Osteoblast (primary cell): ENCODE data around the gene RBKS. TPM values are rescaled to one million over a fixed set of nuclear protein-coding genes. Genes with fewer than 3 reads are reported as not detected.

ENCODE experiments used
- DNase-seq: peaks from one replicate; pipeline ENCODE4 v3.0.0; 2011; ENCODE audit warnings: low spot score, mixed read lengths; ENCODE audit not compliant: insufficient read length; ENCODE audit errors: missing footprints
- H2AFZ ChIP-seq: 2 replicates; pipeline ENCODE4 v1.6.0; 2011; ENCODE audit warnings: mild to moderate bottlenecking, low read length
- H3K27ac ChIP-seq: 2 replicates; pipeline ENCODE4 v1.5.1; 2011; ENCODE audit warnings: mild to moderate bottlenecking, low read depth, low read length, moderate library complexity
- H3K27me3 ChIP-seq: 2 replicates; pipeline ENCODE4 v1.6.0; 2012; ENCODE audit warnings: mild to moderate bottlenecking, control low read depth, inconsistent platforms, low read length, moderate library complexity; ENCODE audit not compliant: insufficient read depth
- H3K36me3 ChIP-seq: 2 replicates; pipeline ENCODE4 v1.5.1; 2011; ENCODE audit warnings: mild to moderate bottlenecking, low read length, control low read depth, moderate library complexity; ENCODE audit not compliant: insufficient read depth
- H3K4me1 ChIP-seq: 2 replicates; pipeline ENCODE4 v1.5.1; 2011; ENCODE audit warnings: mild to moderate bottlenecking, low read length, control low read depth, moderate library complexity; ENCODE audit not compliant: insufficient read depth
- H3K4me2 ChIP-seq: 2 replicates; pipeline ENCODE4 v1.6.0; 2011; ENCODE audit warnings: mild to moderate bottlenecking, low read length; ENCODE audit not compliant: insufficient read depth
- H3K4me3 ChIP-seq: fragments of 200-600 bp; sonication (generic); 3 replicates; pipeline ENCODE4 v1.5.1; 2012; ENCODE audit warnings: mild to moderate bottlenecking, low read length, inconsistent platforms; ENCODE audit not compliant: insufficient read depth
- H3K79me2 ChIP-seq: 2 replicates; pipeline ENCODE4 v1.6.0; 2012; ENCODE audit warnings: mild to moderate bottlenecking, low read length, control low read depth, inconsistent platforms; ENCODE audit not compliant: insufficient read depth
- H3K9me3 ChIP-seq: 2 replicates; pipeline ENCODE4 v1.5.1; 2011; ENCODE audit warnings: low read depth, low read length, control low read depth
- H4K20me1 ChIP-seq: 2 replicates; pipeline ENCODE4 v1.6.0; 2012; ENCODE audit warnings: mild to moderate bottlenecking, low read length, control low read depth; ENCODE audit not compliant: insufficient read depth
- total RNA-seq: library from RNA; depleted of rRNA; stranded (reverse); fragments of >200 nt; gene quantifications from 2 replicates; pipeline ENCODE4 v1.2.3, GENCODE V29; 2012
- TF ChIP-seq, protein P1 (sequence below): IDR thresholded peaks from 2 replicates; pipeline ENCODE4 v1.5.1; 2011; ENCODE audit warnings: mild to moderate bottlenecking, low read depth, low read length, moderate library complexity; ENCODE audit errors: extremely low read depth

Gene RBKS
- total RNA-seq, 1 donor = 1.1 TPM

DNA sequence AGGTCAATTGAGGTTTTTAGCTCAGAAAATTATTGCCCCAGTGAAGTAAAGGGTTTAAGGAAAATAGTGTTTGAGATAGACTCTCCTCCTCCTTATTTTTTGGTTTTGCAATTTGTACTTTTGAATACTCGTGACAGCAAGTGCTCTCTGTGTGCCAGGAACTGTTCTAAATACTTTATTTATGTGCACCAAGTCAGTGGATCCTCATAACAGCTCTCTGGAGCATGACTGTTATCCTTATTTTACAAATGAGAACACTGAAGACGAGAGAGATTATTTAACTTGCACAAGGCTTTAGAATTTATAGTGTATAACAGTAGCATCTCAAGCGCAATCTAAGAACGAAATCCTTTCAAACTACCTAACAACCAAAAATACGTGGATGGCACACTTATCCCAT, 25.0 kb upstream of the RBKS start:
- TF ChIP-seq, protein P1, sequence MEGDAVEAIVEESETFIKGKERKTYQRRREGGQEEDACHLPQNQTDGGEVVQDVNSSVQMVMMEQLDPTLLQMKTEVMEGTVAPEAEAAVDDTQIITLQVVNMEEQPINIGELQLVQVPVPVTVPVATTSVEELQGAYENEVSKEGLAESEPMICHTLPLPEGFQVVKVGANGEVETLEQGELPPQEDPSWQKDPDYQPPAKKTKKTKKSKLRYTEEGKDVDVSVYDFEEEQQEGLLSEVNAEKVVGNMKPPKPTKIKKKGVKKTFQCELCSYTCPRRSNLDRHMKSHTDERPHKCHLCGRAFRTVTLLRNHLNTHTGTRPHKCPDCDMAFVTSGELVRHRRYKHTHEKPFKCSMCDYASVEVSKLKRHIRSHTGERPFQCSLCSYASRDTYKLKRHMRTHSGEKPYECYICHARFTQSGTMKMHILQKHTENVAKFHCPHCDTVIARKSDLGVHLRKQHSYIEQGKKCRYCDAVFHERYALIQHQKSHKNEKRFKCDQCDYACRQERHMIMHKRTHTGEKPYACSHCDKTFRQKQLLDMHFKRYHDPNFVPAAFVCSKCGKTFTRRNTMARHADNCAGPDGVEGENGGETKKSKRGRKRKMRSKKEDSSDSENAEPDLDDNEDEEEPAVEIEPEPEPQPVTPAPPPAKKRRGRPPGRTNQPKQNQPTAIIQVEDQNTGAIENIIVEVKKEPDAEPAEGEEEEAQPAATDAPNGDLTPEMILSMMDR = no peak
- no peak for DNase-seq

DNA sequence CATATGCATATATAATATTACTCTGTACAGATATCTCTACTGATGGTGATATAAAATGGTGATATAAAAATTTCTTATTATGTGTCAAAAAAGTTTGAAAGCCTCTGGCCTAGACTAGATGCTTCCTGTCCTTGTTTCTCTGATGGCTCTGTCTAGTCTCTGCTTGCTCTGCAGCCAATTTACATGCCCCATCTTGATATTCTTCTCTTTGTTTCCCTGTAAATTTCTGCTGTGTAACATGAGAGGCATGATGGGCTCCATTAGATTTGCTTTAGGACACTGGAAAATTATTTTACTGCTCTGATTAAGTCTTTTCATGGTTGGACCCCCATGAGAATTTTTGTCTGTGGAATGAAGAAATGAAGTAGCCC, 24.6 kb upstream of the RBKS start:
- TF ChIP-seq, protein P1 = no peak
- no peak overlapping the region for H3K4me2 ChIP-seq
- H2AFZ ChIP-seq = no peak overlapping the region
- H3K9me3 ChIP-seq = no peaks in the 10 kb centered on the region
- H3K79me2 ChIP-seq = peaks cover 4% of the 10 kb centered on the region
- H3K27me3 ChIP-seq = no peaks in the 10 kb centered on the region
- no peak for DNase-seq
- peaks cover 10% of the 10 kb centered on the region for H3K4me1 ChIP-seq
- no peaks in the 10 kb centered on the region for H4K20me1 ChIP-seq
- H3K27ac ChIP-seq = no peak overlapping the region
- no peak overlapping the region for H3K4me3 ChIP-seq
- H3K36me3 ChIP-seq = no peaks in the 10 kb centered on the region

More for the DNA sequence above, 25.0 kb upstream of the RBKS start:
- H2AFZ ChIP-seq = no peak overlapping the region
- no peak overlapping the region for H3K27ac ChIP-seq
- H3K79me2 ChIP-seq = peaks cover 4% of the 10 kb centered on the region
- no peak overlapping the region for H3K4me2 ChIP-seq
- no peaks in the 10 kb centered on the region for H4K20me1 ChIP-seq
- H3K27me3 ChIP-seq = no peaks in the 10 kb centered on the region
- H3K9me3 ChIP-seq = no peaks in the 10 kb centered on the region
- H3K4me1 ChIP-seq = peaks cover 14% of the 10 kb centered on the region
- no peak overlapping the region for H3K4me3 ChIP-seq
- H3K36me3 ChIP-seq = no peaks in the 10 kb centered on the region

DNA sequence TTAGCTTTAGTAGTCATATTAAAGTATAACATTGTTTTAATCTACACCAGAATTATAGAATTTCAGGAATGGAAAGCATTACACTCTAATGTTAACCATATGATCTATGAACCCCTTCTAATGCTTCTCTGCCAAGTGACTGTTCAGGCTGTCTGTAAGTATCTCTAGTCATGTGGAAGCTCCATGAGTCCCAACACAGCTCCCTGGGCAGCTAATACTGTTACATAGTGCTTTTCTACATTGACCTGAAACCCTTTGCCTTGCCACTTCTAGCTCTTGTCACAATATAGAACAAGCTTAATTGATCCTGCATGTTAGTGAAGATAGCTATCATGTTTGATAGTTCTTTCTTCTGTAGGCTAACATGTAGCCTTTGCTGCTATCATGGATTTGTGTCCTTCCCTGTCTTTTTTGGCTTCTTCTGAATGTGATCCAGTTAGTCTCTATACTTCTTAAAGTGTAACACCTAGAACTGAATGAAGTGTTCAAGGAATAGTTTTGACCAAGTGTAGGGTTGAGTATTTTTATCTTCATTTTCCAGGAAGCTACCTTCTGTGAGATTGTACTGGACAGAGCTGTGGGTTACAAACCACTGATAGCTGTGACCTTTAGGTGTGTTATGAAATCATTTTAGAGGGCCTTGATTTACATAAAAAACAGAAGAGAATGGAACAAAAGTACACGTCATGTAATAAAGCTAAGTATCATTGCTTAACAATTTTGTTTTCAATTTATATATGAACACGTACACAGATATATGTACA, 24.0 kb upstream of the RBKS start:
- H3K4me2 ChIP-seq = no peak overlapping the region
- H2AFZ ChIP-seq = no peak overlapping the region
- peaks cover 10% of the 10 kb centered on the region for H3K4me1 ChIP-seq
- H3K36me3 ChIP-seq = no peaks in the 10 kb centered on the region
- no peaks in the 10 kb centered on the region for H4K20me1 ChIP-seq
- H3K4me3 ChIP-seq = no peak overlapping the region
- no peaks in the 10 kb centered on the region for H3K27me3 ChIP-seq
- H3K9me3 ChIP-seq = no peaks in the 10 kb centered on the region
- TF ChIP-seq, protein P1 = no peak
- peaks cover 4% of the 10 kb centered on the region for H3K79me2 ChIP-seq
- no peak overlapping the region for H3K27ac ChIP-seq
- peak; percentile 11 for DNase-seq

DNA sequence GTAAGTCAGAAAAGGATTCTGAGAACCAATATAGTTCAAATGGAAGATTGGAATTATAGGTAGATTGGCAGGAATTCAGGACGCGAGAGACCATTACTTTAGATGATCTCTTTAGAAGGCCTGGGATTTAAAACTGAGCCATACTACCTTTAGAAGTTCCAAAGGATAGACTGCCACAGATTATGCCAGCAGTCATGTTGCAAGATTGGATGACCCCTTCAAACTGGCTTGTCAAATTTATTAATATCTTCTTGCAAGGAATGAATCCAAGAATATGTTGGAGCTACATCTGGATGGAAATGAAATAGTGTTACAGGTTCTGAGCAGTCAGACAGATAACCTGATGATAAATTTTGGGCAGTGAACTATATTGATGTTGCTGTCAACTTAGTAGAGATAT, 22.3 kb upstream of the RBKS start:
- H2AFZ ChIP-seq = no peak overlapping the region
- no peak overlapping the region for H3K4me2 ChIP-seq
- H3K27me3 ChIP-seq = no peaks in the 10 kb centered on the region
- no peaks in the 10 kb centered on the region for H4K20me1 ChIP-seq
- peaks cover 10% of the 10 kb centered on the region for H3K4me1 ChIP-seq
- TF ChIP-seq, protein P1 = no peak
- H3K27ac ChIP-seq = no peak overlapping the region
- H3K36me3 ChIP-seq = no peaks in the 10 kb centered on the region
- peaks cover 6% of the 10 kb centered on the region for H3K79me2 ChIP-seq
- no peak for DNase-seq
- no peaks in the 10 kb centered on the region for H3K9me3 ChIP-seq
- H3K4me3 ChIP-seq = no peak overlapping the region
